ENCODE results near the gene C3orf49. TPM values are rescaled to one million over a fixed set of nuclear protein-coding genes. Genes with fewer than 3 reads are reported as not detected.

C3orf49 gene
- total RNA-seq, result not detected

GRCh38 chr3:63819151-63819398, at the start of gene C3orf49:
TSS of gene C3orf49 (plus strand) at chr3:63819299. CDS start at chr3:63819472, 173 bp downstream.
- DNase-seq, result no peak

GRCh38 chr3:63774781-63775180, 44.3 kb upstream of the C3orf49 start:
- no peak for DNase-seq

DNA sequence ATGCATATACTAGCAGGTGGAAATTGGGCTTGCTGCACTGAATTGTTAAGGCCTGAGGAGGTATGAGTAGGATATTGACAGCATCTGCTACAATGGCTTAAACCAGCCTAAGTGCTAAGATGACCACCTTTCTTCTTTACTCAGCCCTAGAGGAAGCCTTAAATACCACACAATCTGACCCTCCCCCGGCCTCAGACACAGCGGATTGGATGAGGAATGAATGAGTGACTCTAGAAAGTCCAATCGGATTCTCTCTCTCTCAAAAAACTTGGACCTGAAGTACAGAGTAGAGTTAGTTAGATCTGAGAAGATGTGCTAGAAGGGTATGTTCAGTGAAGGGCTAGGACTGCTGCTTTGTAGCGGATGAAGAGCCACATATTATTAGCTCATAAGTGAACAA, 39.9 kb upstream of the C3orf49 start:
- DNase-seq, result no peak

DNA sequence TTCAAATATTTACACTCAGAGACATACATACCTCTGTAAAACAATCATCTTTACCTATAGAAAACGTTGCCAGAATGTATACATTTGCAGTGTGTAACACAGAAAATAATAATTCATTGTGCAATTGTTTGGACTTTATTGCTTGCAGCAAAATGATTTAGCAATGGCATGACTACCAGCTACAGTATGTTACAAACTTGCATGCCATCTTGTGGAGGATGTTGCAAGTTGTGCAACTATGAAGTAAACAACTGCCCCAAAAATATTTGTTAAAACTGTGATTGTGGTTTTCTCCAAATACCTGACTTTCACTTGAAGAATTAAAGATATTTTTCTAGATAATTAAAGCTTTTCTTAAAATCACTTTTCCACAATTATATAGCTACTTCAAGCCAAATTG, 27.1 kb upstream of the C3orf49 start:
- no peak for DNase-seq

- DNase-seq, result no peak
Measured at GRCh38 chr3:63795438-63795837, 23.7 kb upstream of the C3orf49 start.

- no peak for DNase-seq
Measured at GRCh38 chr3:63798544-63798943, 20.6 kb upstream of the C3orf49 start.

GRCh38 chr3:63798949-63799348, 20.1 kb upstream of the C3orf49 start:
- DNase-seq, result no peak

- no peak for DNase-seq
Measured at GRCh38 chr3:63800097-63800496, 19.0 kb upstream of the C3orf49 start.

DNA sequence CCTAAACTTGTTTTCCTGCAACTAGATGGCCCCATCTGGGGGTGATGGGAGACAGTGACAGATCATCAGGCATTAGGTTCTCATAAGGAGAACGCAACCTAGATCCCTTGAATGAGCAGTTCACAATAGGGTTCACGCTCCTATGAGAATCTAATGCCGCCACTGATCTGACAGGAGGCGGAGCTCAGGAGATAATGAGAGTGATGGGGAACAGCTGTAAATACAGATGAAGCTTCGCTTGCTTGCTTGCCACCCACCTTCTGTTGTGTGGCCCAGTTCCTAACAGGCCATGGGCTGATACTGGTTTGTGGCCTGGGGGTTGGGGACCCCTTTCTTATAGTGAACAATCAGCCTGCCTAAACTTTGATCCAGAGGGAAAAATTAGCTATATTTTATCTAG, 15.2 kb upstream of the C3orf49 start:
- no peak for DNase-seq

GRCh38 chr3:63807961-63808565, 11.0 kb upstream of the C3orf49 start:
- DNase-seq, result no peak

DNA sequence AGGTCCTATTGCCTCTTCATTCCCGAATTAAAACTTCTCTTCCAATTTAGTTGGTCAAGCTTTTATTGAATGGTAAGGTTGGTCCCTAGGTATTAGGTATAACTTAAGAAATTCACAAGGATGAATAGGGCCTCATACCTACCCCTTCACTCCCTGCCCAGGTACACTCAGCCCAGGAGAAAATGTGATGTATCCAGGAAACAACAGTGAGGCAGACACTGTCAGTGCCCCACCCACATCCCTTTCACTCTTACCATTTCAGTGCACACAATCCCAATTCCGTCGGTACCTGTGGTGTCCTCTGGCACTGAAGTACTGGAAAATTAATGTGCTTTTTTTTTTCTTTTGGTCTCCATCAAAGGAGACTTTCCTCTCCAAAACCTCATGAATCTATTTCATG, 10.5 kb upstream of the C3orf49 start:
- DNase-seq, result no peak

GRCh38 chr3:63809607-63810006, 9.5 kb upstream of the C3orf49 start:
- DNase-seq, result no peak

DNA sequence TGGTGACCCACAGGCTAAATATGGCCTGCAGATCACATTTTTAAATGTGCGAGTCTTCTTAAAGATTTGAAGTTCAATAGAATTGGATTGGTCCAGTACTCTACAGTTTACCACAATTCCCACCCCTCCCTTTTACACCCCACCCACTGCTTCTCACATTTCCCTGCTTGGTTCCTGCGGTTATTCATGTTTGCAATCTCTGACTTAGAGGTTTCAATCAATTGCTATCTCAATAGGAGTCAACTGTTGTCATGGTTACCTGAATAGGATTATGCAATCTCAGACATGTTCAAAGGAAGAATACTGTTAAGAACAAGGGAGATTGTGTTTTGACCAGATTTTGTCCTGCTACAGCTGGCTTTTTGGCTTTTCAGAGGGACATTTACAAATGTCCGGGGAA, 4.9 kb upstream of the C3orf49 start:
- DNase-seq, result no peak

DNA sequence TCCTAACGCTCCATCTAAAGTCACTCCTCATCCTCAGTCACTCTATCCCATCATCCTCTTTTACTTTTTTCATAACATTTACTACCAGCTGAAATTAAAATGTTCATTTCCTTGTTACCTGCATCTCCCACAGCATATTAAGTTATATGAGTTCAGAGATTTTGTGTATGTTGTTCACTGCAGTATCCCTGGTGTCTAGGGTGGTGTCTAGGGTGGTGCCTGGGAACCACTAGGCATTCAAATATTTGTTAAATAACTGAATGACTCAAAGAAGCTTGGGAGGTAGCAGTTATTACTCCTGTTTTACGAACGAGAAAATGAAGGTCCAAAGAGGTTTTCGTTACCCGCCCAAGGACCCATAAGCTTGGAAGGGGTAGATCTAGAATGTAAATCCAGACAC, 1.9 kb upstream of the C3orf49 start:
- DNase-seq, result no peak

DNA sequence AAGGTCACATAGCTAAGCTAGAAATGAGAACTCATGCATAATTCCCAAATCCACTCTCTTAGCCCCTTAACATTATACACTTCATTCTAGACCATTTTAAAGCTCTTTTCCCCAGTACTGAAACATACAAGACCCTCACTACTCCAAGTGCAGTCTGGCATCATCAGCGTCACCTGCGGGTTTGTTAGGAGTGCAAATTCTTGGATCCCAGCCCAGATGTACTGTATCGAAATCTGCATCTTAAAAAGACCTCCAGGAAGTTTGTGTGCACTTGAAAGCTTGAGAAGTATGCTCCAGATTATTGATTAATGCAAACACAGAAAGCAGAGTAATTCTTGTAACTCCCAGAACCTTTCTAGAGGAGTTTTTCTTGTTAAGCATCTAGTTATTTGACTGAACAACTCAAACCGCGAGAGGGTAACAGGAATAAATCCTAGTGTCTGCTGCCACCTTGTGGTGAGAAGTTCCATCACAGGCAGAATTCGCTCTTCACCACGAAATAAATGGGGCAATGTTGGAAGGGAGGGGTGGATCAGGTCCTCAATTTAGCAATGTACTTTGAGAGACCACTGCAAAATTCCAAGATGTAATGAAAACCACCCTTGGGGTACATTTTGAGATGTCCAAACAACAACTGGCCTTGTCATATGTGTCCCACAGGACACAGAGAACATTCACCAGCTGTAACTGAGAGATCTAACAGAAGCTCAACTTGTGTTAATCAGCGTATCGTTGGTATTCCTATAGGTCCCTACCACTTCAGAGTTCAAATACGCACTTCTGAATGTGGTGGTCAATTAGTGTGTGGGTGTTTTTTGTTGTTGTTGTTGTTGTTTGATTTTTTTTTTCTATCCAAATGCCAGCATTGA, 583 bp upstream of the C3orf49 start:
- peak; percentile 54 for DNase-seq

DNA sequence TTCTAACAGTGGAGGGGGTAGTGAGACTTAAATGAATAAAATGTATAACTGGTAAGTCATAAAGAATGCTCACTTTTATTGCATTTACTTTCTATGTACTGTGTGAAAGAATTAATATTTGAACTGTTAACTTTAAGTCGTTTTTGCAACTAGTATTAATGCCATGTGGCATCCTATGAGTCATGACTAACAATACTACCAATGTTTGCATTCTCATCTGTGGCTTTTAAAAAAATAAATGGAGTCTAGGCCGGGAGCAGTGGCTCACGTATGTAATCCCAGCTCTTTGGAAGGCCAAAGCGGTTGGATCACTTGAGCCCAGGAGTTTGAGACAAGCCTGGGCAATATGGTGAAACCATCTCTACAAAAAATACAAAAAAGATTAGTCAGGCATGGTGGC, 5.2 kb downstream of the C3orf49 start:
- DNase-seq, result no peak

DNA sequence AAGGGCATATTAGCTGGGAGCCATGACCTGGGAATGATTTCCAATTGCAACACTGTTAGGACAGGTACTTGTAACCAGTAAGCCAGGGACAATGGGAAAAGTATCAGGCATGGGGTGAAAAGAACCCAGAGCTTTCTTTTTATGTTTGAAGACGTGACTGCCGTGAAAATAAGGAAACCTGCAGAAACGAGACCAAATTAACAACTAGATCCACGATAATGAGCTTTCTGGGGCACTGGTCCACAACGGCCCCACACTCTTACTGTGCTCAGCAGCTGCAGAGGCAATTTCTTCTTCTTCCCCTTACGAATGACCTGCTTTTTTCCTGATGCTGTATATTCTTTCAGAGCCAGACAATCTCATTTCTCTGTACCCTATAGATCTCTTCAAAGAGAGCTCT, 11.4 kb downstream of the C3orf49 start:
- no peak for DNase-seq

GRCh38 chr3:63832395-63832794, 13.3 kb downstream of the C3orf49 start:
- DNase-seq, result no peak

GRCh38 chr3:63841704-63842103, 22.6 kb downstream of the C3orf49 start:
- DNase-seq, result no peak

GRCh38 chr3:63842127-63842526, 23.0 kb downstream of the C3orf49 start:
- no peak for DNase-seq

DNA sequence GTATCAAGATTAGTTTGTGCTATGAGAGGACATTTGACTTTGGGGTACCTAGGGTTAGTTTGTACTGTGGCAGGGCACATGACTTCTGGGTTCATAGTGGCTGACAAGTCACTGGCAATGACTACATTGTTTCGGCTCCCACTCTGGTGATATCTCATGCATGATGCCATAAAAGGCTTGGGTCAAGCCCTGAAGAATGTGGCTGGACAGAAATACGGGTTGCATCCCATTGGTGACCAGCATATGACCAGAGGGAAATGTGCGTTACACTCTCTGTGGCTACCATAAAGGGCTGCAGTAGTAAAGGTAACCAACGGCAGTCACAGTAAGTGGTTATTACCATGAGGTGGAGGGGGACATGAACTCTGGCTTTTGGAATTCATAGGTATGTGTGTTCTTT, 26.1 kb downstream of the C3orf49 start:
- no peak for DNase-seq

- no peak for DNase-seq
Measured at GRCh38 chr3:63847718-63848450, 28.8 kb downstream of the C3orf49 start.

- no peak for DNase-seq
Measured at GRCh38 chr3:63849175-63849574, 30.1 kb downstream of the C3orf49 start.

GRCh38 chr3:63851287-63851686, 32.2 kb downstream of the C3orf49 start:
- no peak for DNase-seq
